Measurements from ENCODE around the gene ELOVL7. TPM values are rescaled to one million over a fixed set of nuclear protein-coding genes. Genes with fewer than 3 reads are reported as not detected.

ELOVL7 gene
- total RNA-seq, 4 donors from 2014 or later: 41.5 to 96.9 (median 69.8) TPM

GRCh38 chr5:60842871-60843385, 1.1 kb downstream of the ELOVL7 start:
- 10% methylated on average over 26 of the region's 26 CpGs for WGBS, 2 donors
- TF ChIP-seq POLR2A (IDR thresholded peaks at IDR 0.05): no peak
- TF ChIP-seq CTCF (IDR thresholded peaks at IDR 0.05): no peak
- H3K4me3 ChIP-seq (ENCODE audit: low read depth, poor library complexity, severe bottlenecking): peak overlapping the region; percentile 75
- DNase-seq (ENCODE audit: low spot score in 2 of 2): no peak
- intact Hi-C loops (cut with DNase I; ENCODE audit: low total_unique reads): no loop called here

DNA sequence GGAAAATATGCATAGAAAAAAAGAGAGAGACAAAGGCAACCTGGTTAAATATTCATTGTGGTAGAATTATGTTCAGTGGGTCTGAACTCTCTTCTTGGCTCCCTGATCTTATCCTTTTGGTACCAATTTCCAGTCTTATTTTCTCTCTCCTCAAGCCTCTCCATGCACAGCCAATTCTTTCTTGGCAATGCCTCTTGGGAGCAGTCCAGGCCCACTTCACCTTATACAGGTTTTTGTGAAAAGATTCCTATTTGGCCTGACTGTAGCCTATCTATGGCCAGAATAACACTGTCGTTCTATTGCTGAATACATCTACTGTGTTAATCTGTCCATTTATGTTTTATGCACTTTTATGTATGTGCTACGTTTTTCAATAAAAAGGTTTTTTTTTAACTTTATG, 2.7 kb downstream of the ELOVL7 start:
- intact Hi-C loops (cut with DNase I; ENCODE audit: low total_unique reads): no loop called here
- TF ChIP-seq CTCF (IDR thresholded peaks at IDR 0.05) (no peak), POLR2A (IDR thresholded peaks at IDR 0.05) (no peak)
- 71 to 74% methylated on average over 2 of the region's 2 CpGs for WGBS, 2 donors
- DNase-seq (ENCODE audit: low spot score in 2 of 2): no peak
- H3K4me3 ChIP-seq (ENCODE audit: low read depth, poor library complexity, severe bottlenecking): no peak overlapping the region

DNA sequence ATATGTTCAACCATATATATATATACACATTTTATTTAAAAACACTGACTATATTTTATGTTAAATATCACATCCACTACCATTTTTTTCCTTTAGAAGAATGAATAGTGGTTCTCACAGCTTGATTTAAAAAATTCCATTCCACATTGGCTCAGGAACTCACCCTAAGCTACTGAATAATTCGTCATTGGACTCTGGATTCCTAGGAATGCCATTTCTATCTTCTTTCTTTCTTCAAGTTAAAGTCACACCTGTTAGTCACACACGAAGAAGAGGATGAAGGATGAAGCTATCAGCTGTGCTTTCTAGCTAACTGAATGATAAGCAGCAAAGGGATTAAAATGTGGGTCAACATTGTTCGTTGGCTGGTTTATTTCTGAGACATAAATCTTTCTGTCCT, 7.9 kb downstream of the ELOVL7 start:
- DNase-seq (ENCODE audit: low spot score in 2 of 2): no peak
- TF ChIP-seq POLR2A (IDR thresholded peaks at IDR 0.05): no peak
- no peak for TF ChIP-seq CTCF (IDR thresholded peaks at IDR 0.05)
- H3K4me3 ChIP-seq (ENCODE audit: low read depth, poor library complexity, severe bottlenecking): no peak overlapping the region
- WGBS, 2 donors: 52% methylated on average over 3 of the region's 3 CpGs
- intact Hi-C loops (cut with DNase I; ENCODE audit: low total_unique reads): no loop called here

- TF ChIP-seq CTCF (IDR thresholded peaks at IDR 0.05): no peak
- TF ChIP-seq POLR2A (IDR thresholded peaks at IDR 0.05): no peak
- no peak for DNase-seq (ENCODE audit: low spot score in 2 of 2)
- 46 to 48% methylated on average over 5 of the region's 5 CpGs for WGBS, 2 donors
- intact Hi-C loops (cut with DNase I; ENCODE audit: low total_unique reads): no loop called here
- H3K4me3 ChIP-seq (ENCODE audit: low read depth, poor library complexity, severe bottlenecking): no peak overlapping the region
Measured at GRCh38 chr5:60835554-60835953, 8.5 kb downstream of the ELOVL7 start.

GRCh38 chr5:60833520-60833919, 10.5 kb downstream of the ELOVL7 start:
- no peak for TF ChIP-seq CTCF (IDR thresholded peaks at IDR 0.05)
- no peak for TF ChIP-seq POLR2A (IDR thresholded peaks at IDR 0.05)
- H3K4me3 ChIP-seq (ENCODE audit: low read depth, poor library complexity, severe bottlenecking): no peak overlapping the region
- DNase-seq (ENCODE audit: low spot score in 2 of 2): no peak
- intact Hi-C loops (cut with DNase I; ENCODE audit: low total_unique reads): no loop called here

- TF ChIP-seq POLR2A (IDR thresholded peaks at IDR 0.05) (no peak), CTCF (IDR thresholded peaks at IDR 0.05) (no peak)
- no peak for DNase-seq (ENCODE audit: low spot score in 2 of 2)
- H3K4me3 ChIP-seq (ENCODE audit: low read depth, poor library complexity, severe bottlenecking): no peak overlapping the region
- intact Hi-C loops (cut with DNase I; ENCODE audit: low total_unique reads): no loop called here
Measured at GRCh38 chr5:60830581-60831127, 13.4 kb downstream of the ELOVL7 start.
